ENCODE data around the gene PNPLA5. TPM values are rescaled to one million over a fixed set of nuclear protein-coding genes. Genes with fewer than 3 reads are reported as not detected.

Gene PNPLA5
- polyA plus RNA-seq, 3 donors, result not detected

- Histone ChIP-seq H3K4me3 (replicated peaks in 1 of 3; ENCODE audit: low read depth in 2 of 3, low read length in 3 of 3) (no peak overlapping the region), H2AFZ (ENCODE audit: insufficient read depth, low read depth, low read length, poor library complexity, severe bottlenecking) (no peak overlapping the region), H3K27me3 (ENCODE audit: control insufficient read depth in 2 of 2, insufficient read depth in 2 of 2, low read length in 2 of 2) (peaks cover 13 to 38% of the 10 kb centered on the region in 2 donors), H3K9ac (ENCODE audit: insufficient read depth, low read length, poor library complexity, severe bottlenecking) (no peak overlapping the region), H3K4me1 (ENCODE audit: control insufficient read depth in 1 of 2, insufficient read depth in 2 of 2, low read length in 2 of 2) (peaks cover 22 to 23% of the 10 kb centered on the region in 2 donors), H3K27ac (ENCODE audit: low read depth in 1 of 2, low read length in 2 of 2) (no peak overlapping the region), H3K79me2 (ENCODE audit: insufficient read depth, low read length) (no peaks in the 10 kb centered on the region), H3K4me2 (replicated peaks; ENCODE audit: extremely low read depth, low read length, poor library complexity, severe bottlenecking) (no peak overlapping the region), H3K36me3 (replicated peaks in 1 of 2; ENCODE audit: control insufficient read depth in 1 of 2, insufficient read depth in 2 of 2, low read length in 2 of 2) (no peaks in the 10 kb centered on the region), H3K9me3 (replicated peaks in 1 of 2; ENCODE audit: control insufficient read depth in 1 of 2, insufficient read depth in 1 of 2, low read length in 2 of 2) (peaks cover 5 to 7% of the 10 kb centered on the region in 2 donors), H4K20me1 (ENCODE audit: insufficient read depth, low read length) (no peaks in the 10 kb centered on the region)
- intact Hi-C loops (cut with micrococcal nuclease), result no loop called here
- Mint-ChIP-seq H3K4me1 (peaks cover 21% of the 10 kb centered on the region), H3K27ac (no peak overlapping the region), H3K36me3 (peaks cover 0 to 2% of the 10 kb centered on the region in 2 donors), H3K27me3 (ENCODE audit: low read depth in 3 of 3) (peaks cover 28 to 48% (median 43%) of the 10 kb centered on the region in 3 donors), H3K9me3 (peaks cover 0 to 15% (median 13%) of the 10 kb centered on the region in 7 donors), H3K4me3 (peak overlapping the region; percentile 63 to 73)
- no peak for DNase-seq
- TF ChIP-seq, protein P1, sequence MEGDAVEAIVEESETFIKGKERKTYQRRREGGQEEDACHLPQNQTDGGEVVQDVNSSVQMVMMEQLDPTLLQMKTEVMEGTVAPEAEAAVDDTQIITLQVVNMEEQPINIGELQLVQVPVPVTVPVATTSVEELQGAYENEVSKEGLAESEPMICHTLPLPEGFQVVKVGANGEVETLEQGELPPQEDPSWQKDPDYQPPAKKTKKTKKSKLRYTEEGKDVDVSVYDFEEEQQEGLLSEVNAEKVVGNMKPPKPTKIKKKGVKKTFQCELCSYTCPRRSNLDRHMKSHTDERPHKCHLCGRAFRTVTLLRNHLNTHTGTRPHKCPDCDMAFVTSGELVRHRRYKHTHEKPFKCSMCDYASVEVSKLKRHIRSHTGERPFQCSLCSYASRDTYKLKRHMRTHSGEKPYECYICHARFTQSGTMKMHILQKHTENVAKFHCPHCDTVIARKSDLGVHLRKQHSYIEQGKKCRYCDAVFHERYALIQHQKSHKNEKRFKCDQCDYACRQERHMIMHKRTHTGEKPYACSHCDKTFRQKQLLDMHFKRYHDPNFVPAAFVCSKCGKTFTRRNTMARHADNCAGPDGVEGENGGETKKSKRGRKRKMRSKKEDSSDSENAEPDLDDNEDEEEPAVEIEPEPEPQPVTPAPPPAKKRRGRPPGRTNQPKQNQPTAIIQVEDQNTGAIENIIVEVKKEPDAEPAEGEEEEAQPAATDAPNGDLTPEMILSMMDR (IDR thresholded peaks at IDR 0.05), result no peak
- WGBS (ENCODE audit: insufficient coverage), result 72% methylated on average over 6 of the region's 7 CpGs
These were observed 33.1 kb upstream of the PNPLA5 start for GRCh38 chr22:43924877-43925276.

GRCh38 chr22:43923631-43924464 lies 32.0 kb upstream of the PNPLA5 start, which contains the start of gene PNPLA3:
PNPLA3 (plus strand) TSS chr22:43923805; CDS start chr22:43923912, 107 bp downstream.
- Histone ChIP-seq H3K27me3 (ENCODE audit: control insufficient read depth in 2 of 2, insufficient read depth in 2 of 2, low read length in 2 of 2) (peaks cover 13 to 38% of the 10 kb centered on the region in 2 donors), H3K36me3 (replicated peaks in 1 of 2; ENCODE audit: control insufficient read depth in 1 of 2, insufficient read depth in 2 of 2, low read length in 2 of 2) (no peaks in the 10 kb centered on the region), H3K79me2 (ENCODE audit: insufficient read depth, low read length) (no peaks in the 10 kb centered on the region), H3K9ac (ENCODE audit: insufficient read depth, low read length, poor library complexity, severe bottlenecking) (peak within 1 kb of the TSS; percentile 57), H2AFZ (ENCODE audit: insufficient read depth, low read depth, low read length, poor library complexity, severe bottlenecking) (peak within 1 kb of the TSS; percentile 78), H3K4me2 (replicated peaks; ENCODE audit: extremely low read depth, low read length, poor library complexity, severe bottlenecking) (peak within 1 kb of the TSS; percentile 82), H4K20me1 (ENCODE audit: insufficient read depth, low read length) (no peaks in the 10 kb centered on the region), H3K4me1 (ENCODE audit: control insufficient read depth in 1 of 2, insufficient read depth in 2 of 2, low read length in 2 of 2) (peaks cover 20 to 21% of the 10 kb centered on the region in 2 donors), H3K4me3 (replicated peaks in 1 of 3; ENCODE audit: low read depth in 2 of 3, low read length in 3 of 3) (peak within 1 kb of the TSS; percentile 26 to 66 (median 31)), H3K27ac (ENCODE audit: low read depth in 1 of 2, low read length in 2 of 2) (no peak within 1 kb of the TSS), H3K9me3 (replicated peaks in 1 of 2; ENCODE audit: control insufficient read depth in 1 of 2, insufficient read depth in 1 of 2, low read length in 2 of 2) (peaks cover 5 to 7% of the 10 kb centered on the region in 2 donors)
- H3K27ac Mint-ChIP-seq, result no peak within 1 kb of the TSS
- H3K4me1 Mint-ChIP-seq, result peaks cover 16% of the 10 kb centered on the region
- peaks cover 0 to 15% (median 13%) of the 10 kb centered on the region in 7 donors for H3K9me3 Mint-ChIP-seq
- peak within 1 kb of the TSS; percentile 71 to 83 for H3K4me3 Mint-ChIP-seq
- WGBS (ENCODE audit: insufficient coverage), result 3% methylated on average over 92 of the region's 100 CpGs
- H3K36me3 Mint-ChIP-seq, result peaks cover 0 to 2% of the 10 kb centered on the region in 2 donors
- intact Hi-C loops (cut with micrococcal nuclease), result no loop called here
- DNase-seq, result peak; percentile 23 to 72 (median 53)
- H3K27me3 Mint-ChIP-seq (ENCODE audit: low read depth in 3 of 3), result peaks cover 31 to 51% (median 41%) of the 10 kb centered on the region in 3 donors
- TF ChIP-seq, protein P1 (IDR thresholded peaks at IDR 0.05), result no peak

All from CD14-positive monocyte (primary cell).